ENCODE data around the gene LAIR1. TPM values are rescaled to one million over a fixed set of nuclear protein-coding genes. Genes with fewer than 3 reads are reported as not detected.
"Not testable (repeated sequence)": the region's sequence is repeated elsewhere in the genome, so short reads cannot be mapped to it uniquely, and the experiment has no call there.

Gene LAIR1
- total and polyA plus RNA-seq, 3 experiments from 2014 or later = 12.9 to 110 (median 13.1) TPM

- H3K4me3 ChIP-seq (ENCODE audit: low read length); H3K9me3 Mint-ChIP-seq; H3K4me1 ChIP-seq (ENCODE audit: insufficient read depth, low read length); H3K27me3 ChIP-seq (ENCODE audit: insufficient read depth, low read length, poor library complexity, severe bottlenecking); POLR2A ChIA-PET; DNase-seq; H3K36me3 ChIP-seq (ENCODE audit: insufficient read depth, low read length); H3K27ac ChIP-seq (ENCODE audit: low read depth, low read length); H3K4me3 Mint-ChIP-seq; H3K36me3 Mint-ChIP-seq; H3K9me3 ChIP-seq (ENCODE audit: low read length); H3K27ac Mint-ChIP-seq: not testable (repeated sequence)
- peaks cover 12 to 27% of the 10 kb centered on the region in 2 donors for H3K27me3 Mint-ChIP-seq
- CTCF ChIA-PET = interaction anchor here (8.4 kb wide), 1 partner anchor 68 kb away, joined by 119 read pairs; no protein-coding TSS in a partner anchor
- peaks cover 5 to 11% (median 7%) of the 10 kb centered on the region in 3 donors for H3K4me1 Mint-ChIP-seq
Measured at GRCh38 chr19:54322295-54322694, 42.4 kb downstream of the LAIR1 start.

DNA sequence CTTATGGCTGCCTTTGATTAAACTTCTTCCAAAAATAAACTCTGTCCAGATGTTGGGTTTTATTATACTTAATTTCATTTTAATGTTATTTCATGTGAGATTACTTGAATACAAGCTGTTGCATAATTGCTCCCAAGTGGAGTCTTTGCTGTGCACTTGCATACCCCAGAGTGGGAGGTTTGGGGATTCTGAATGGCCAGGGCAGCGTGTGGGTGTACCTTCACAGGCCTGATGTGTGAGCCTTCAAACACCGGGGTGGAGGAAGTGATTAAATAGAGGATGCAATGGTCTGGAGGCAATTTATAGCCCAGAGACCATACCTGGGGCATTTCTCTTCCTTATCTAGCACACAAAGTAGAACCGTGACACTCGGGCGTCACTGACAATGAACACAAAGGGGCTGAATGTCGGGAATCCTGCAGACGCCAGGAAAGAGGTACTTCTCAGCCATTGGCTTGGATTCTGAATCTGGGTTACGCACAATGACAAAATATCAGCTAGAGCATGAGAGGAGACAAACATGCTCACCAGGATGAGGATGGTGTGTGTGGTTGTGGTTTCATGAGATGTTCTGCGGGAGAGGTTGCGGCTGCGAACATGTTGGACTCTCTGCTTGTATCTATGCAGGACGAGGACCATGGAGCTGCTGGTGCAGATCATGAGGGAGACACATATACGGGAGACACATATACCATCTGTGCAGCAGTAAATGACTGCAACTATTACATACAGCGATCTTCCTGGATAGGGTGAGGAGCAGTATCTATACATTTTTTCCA lies 44.6 kb downstream of the LAIR1 start:
- POLR2A ChIA-PET = no interaction called here
- no peak overlapping the region for H3K27ac Mint-ChIP-seq

GRCh38 chr19:54319049-54319448 lies 45.7 kb downstream of the LAIR1 start:
- Mint-ChIP-seq H3K36me3 (no peaks in the 10 kb centered on the region), H3K4me3 (no peak overlapping the region), H3K27ac (peak overlapping the region in 1 of 8 donors; percentile 62), H3K27me3 (peaks cover 15 to 42% of the 10 kb centered on the region in 2 donors), H3K9me3 (no peaks in the 10 kb centered on the region), H3K4me1 (no peaks in the 10 kb centered on the region)
- H3K27ac ChIP-seq (ENCODE audit: low read depth, low read length) = no peak overlapping the region
- H3K4me3 ChIP-seq (ENCODE audit: low read length) = no peak overlapping the region
- H3K36me3 ChIP-seq (ENCODE audit: insufficient read depth, low read length) = no peaks in the 10 kb centered on the region
- no peaks in the 10 kb centered on the region for H3K27me3 ChIP-seq (ENCODE audit: insufficient read depth, low read length, poor library complexity, severe bottlenecking)
- DNase-seq = no peak
- no peaks in the 10 kb centered on the region for H3K9me3 ChIP-seq (ENCODE audit: low read length)
- ChIA-PET CTCF (no interaction called here), POLR2A (no interaction called here)
- H3K4me1 ChIP-seq (ENCODE audit: insufficient read depth, low read length) = no peaks in the 10 kb centered on the region

More for the DNA sequence above, 44.6 kb downstream of the LAIR1 start:
- Histone ChIP-seq H3K4me3 (ENCODE audit: low read length) (no peak overlapping the region), H3K27ac (ENCODE audit: low read depth, low read length) (no peak overlapping the region), H3K4me1 (ENCODE audit: insufficient read depth, low read length) (no peaks in the 10 kb centered on the region), H3K27me3 (ENCODE audit: insufficient read depth, low read length, poor library complexity, severe bottlenecking) (no peaks in the 10 kb centered on the region), H3K9me3 (ENCODE audit: low read length) (no peaks in the 10 kb centered on the region), H3K36me3 (ENCODE audit: insufficient read depth, low read length) (no peaks in the 10 kb centered on the region)
- CTCF ChIA-PET = no interaction called here
- no peak overlapping the region for H3K4me3 Mint-ChIP-seq
- no peaks in the 10 kb centered on the region for H3K9me3 Mint-ChIP-seq
- H3K4me1 Mint-ChIP-seq = peaks cover 0 to 2% (median 1%) of the 10 kb centered on the region in 3 donors
- no peak for DNase-seq
- no peaks in the 10 kb centered on the region for H3K36me3 Mint-ChIP-seq
- peaks cover 15 to 37% of the 10 kb centered on the region in 2 donors for H3K27me3 Mint-ChIP-seq

DNA sequence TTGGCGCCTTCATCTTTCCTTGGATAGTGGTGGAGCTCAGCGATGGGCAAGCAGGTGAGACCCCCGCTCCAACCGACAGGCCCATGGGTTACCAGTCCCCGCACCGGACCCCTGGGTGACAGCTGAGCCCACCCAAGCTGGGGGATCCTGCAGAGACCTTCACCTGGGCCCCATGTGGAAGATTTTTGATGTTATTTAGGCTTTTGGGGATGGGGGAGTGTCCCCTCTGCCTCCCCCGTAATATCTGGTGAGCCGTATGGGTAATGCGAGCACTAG lies 46.8 kb downstream of the LAIR1 start:
- H3K4me1 Mint-ChIP-seq = no peaks in the 10 kb centered on the region
- Histone ChIP-seq H3K27ac (ENCODE audit: low read depth, low read length) (no peak overlapping the region), H3K4me1 (ENCODE audit: insufficient read depth, low read length) (no peaks in the 10 kb centered on the region), H3K27me3 (ENCODE audit: insufficient read depth, low read length, poor library complexity, severe bottlenecking) (no peaks in the 10 kb centered on the region), H3K9me3 (ENCODE audit: low read length) (no peaks in the 10 kb centered on the region), H3K4me3 (ENCODE audit: low read length) (no peak overlapping the region), H3K36me3 (ENCODE audit: insufficient read depth, low read length) (no peaks in the 10 kb centered on the region)
- H3K4me3 Mint-ChIP-seq = no peak overlapping the region
- no peak for DNase-seq
- no peak overlapping the region for H3K27ac Mint-ChIP-seq
- H3K27me3 Mint-ChIP-seq = peaks cover 17 to 49% of the 10 kb centered on the region in 2 donors
- no peaks in the 10 kb centered on the region for H3K9me3 Mint-ChIP-seq
- POLR2A ChIA-PET = no interaction called here
- no peaks in the 10 kb centered on the region for H3K36me3 Mint-ChIP-seq
- CTCF ChIA-PET = no interaction called here

DNA sequence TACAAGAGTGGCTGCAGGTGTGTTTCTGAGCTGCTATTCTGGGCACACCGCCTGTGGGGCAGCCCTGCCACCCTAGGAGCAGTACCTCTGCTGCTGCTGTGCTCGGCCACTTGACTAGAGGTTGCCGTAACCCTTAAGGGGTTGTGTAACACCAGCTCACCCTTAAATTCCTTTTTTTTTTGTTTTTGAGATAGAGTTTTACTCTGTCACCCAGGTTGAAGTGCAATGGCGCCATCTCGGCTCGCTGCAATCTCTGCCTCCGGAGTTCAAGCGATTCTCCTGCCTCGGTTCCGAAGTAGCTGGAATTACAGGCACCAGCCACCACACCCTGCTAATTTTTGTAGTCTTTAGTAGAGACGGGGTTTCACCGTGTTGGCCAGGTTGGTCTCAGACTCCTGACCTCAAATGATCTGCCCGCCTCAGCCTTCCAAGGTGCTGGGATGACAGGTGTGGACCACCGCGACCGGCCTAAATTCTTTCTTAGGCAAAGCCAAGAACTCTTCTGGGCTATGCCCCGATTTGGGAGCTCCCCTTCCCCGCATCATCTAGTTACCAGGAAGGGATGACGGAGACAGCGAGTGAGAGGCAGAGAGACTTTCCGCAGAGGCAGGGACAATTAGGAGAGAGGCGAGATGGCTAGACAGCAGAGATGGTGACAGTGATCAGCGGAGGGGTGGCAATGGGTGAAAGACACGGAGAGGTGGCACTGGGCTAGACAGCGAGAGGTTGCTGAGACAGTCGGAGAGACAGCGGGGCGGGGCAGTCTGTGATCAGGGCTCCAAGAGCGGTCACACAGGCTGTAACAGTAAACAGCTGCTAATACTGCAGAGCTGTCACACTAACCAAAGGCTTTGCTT lies 47.4 kb downstream of the LAIR1 start:
- Histone ChIP-seq H3K36me3 (ENCODE audit: insufficient read depth, low read length) (no peaks in the 10 kb centered on the region), H3K27me3 (ENCODE audit: insufficient read depth, low read length, poor library complexity, severe bottlenecking) (no peaks in the 10 kb centered on the region), H3K4me3 (ENCODE audit: low read length) (no peak overlapping the region), H3K4me1 (ENCODE audit: insufficient read depth, low read length) (no peaks in the 10 kb centered on the region), H3K9me3 (ENCODE audit: low read length) (no peaks in the 10 kb centered on the region), H3K27ac (ENCODE audit: low read depth, low read length) (no peak overlapping the region)
- no peaks in the 10 kb centered on the region for H3K36me3 Mint-ChIP-seq
- no peaks in the 10 kb centered on the region for H3K9me3 Mint-ChIP-seq
- CTCF ChIA-PET = no interaction called here
- no peak overlapping the region for H3K4me3 Mint-ChIP-seq
- H3K27ac Mint-ChIP-seq = no peak overlapping the region
- DNase-seq = no peak
- POLR2A ChIA-PET = no interaction called here
- H3K27me3 Mint-ChIP-seq = peaks cover 20 to 53% of the 10 kb centered on the region in 2 donors
- no peaks in the 10 kb centered on the region for H3K4me1 Mint-ChIP-seq

GRCh38 chr19:54316746-54317107 lies 48.0 kb downstream of the LAIR1 start:
- DNase-seq = no peak
- no peaks in the 10 kb centered on the region for H3K27me3 ChIP-seq (ENCODE audit: insufficient read depth, low read length, poor library complexity, severe bottlenecking)
- H3K36me3 ChIP-seq (ENCODE audit: insufficient read depth, low read length) = no peaks in the 10 kb centered on the region
- H3K27ac Mint-ChIP-seq = no peak overlapping the region
- H3K9me3 ChIP-seq (ENCODE audit: low read length) = no peaks in the 10 kb centered on the region
- POLR2A ChIA-PET = no interaction called here
- no peaks in the 10 kb centered on the region for H3K9me3 Mint-ChIP-seq
- no peaks in the 10 kb centered on the region for H3K36me3 Mint-ChIP-seq
- no peak overlapping the region for H3K4me3 ChIP-seq (ENCODE audit: low read length)
- H3K4me1 Mint-ChIP-seq = no peaks in the 10 kb centered on the region
- CTCF ChIA-PET = no interaction called here
- no peak overlapping the region for H3K27ac ChIP-seq (ENCODE audit: low read depth, low read length)
- H3K27me3 Mint-ChIP-seq = peaks cover 15 to 51% of the 10 kb centered on the region in 2 donors
- H3K4me3 Mint-ChIP-seq = no peak overlapping the region
- no peaks in the 10 kb centered on the region for H3K4me1 ChIP-seq (ENCODE audit: insufficient read depth, low read length)

GRCh38 chr19:54315956-54316355 lies 48.8 kb downstream of the LAIR1 start:
- H3K36me3 ChIP-seq (ENCODE audit: insufficient read depth, low read length) = no peaks in the 10 kb centered on the region
- no peak for DNase-seq
- H3K27me3 ChIP-seq (ENCODE audit: insufficient read depth, low read length, poor library complexity, severe bottlenecking) = no peaks in the 10 kb centered on the region
- no peaks in the 10 kb centered on the region for H3K36me3 Mint-ChIP-seq
- ChIA-PET CTCF (no interaction called here), POLR2A (no interaction called here)
- no peak overlapping the region for H3K27ac ChIP-seq (ENCODE audit: low read depth, low read length)
- no peak overlapping the region for H3K4me3 Mint-ChIP-seq
- H3K9me3 Mint-ChIP-seq = no peaks in the 10 kb centered on the region
- H3K4me3 ChIP-seq (ENCODE audit: low read length) = no peak overlapping the region
- H3K4me1 ChIP-seq (ENCODE audit: insufficient read depth, low read length) = no peaks in the 10 kb centered on the region
- H3K9me3 ChIP-seq (ENCODE audit: low read length) = no peaks in the 10 kb centered on the region
- no peaks in the 10 kb centered on the region for H3K4me1 Mint-ChIP-seq
- peaks cover 11 to 48% of the 10 kb centered on the region in 2 donors for H3K27me3 Mint-ChIP-seq
- peak overlapping the region in 1 of 8 donors; percentile 75 for H3K27ac Mint-ChIP-seq

DNA sequence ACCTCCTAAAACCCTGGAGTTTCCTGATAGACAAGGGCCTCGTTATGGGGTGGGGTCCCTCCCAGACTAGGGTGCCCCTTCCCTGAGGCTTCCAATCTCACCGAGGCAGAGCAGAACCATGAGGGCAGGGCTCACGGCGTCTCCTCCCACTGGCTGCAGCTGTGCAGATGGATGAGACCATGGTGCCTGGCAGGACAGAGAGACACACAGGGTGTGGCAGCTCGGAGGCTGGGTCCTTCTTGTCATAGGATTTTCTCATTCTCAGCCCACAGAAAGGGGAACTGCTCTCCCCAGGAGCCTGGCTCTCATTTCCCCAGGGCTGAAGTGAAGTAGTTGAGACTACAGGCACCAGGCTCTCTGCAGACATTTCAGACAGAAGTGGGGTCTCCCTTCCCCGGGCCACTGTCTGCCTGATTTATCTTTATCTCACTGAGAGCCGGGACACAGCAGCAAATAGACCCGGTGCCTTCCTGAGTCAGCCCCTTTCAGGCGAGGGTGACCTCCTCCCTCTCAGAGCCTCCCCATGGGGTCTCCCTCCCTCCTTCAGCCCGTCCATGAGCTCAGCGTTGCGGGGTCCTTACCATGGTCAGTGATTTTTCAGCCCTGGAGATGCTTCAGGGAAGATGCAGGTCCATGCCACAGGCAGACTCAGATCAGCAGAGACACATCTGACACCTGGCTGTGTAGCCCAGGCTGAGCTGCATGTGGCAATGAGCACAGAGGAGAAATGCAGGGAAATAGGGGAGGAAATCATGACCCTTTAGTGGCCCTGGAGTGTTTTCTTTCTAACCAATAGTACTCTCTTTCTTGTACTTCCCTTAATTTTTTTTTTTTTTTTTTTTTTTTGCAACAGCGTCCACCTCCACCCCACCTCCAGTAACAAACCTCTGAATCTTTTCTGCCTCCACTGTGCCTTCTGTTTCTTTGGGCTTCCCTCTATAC lies 52.0 kb downstream of the LAIR1 start, which contains the start of gene LILRA5:
TSS of gene LILRA5 (minus strand) at position 731 of the 942 bp plus-strand sequence. CDS start at position 584, 147 bp downstream.
- Mint-ChIP-seq H3K27ac (no peak within 1 kb of the TSS), H3K36me3 (no peaks in the 10 kb centered on the region), H3K4me3 (no peak within 1 kb of the TSS), H3K27me3 (peaks cover 13 to 51% of the 10 kb centered on the region in 2 donors), H3K4me1 (no peaks in the 10 kb centered on the region), H3K9me3 (no peaks in the 10 kb centered on the region)
- no peak for DNase-seq
- Histone ChIP-seq H3K9me3 (ENCODE audit: low read length) (no peaks in the 10 kb centered on the region), H3K4me1 (ENCODE audit: insufficient read depth, low read length) (no peaks in the 10 kb centered on the region), H3K4me3 (ENCODE audit: low read length) (no peak within 1 kb of the TSS), H3K27ac (ENCODE audit: low read depth, low read length) (no peak within 1 kb of the TSS), H3K27me3 (ENCODE audit: insufficient read depth, low read length, poor library complexity, severe bottlenecking) (no peaks in the 10 kb centered on the region), H3K36me3 (ENCODE audit: insufficient read depth, low read length) (no peaks in the 10 kb centered on the region)
- ChIA-PET POLR2A (no interaction called here), CTCF (no interaction called here)
